GM18526 (cell line): Measurements from ENCODE around the gene PTPRM.

Experiments
- POLR2A ChIP-seq: IDR thresholded peaks from 3 replicates; pipeline ENCODE4 v1.6.1; 2011; ENCODE audit not compliant: insufficient read length; ENCODE audit errors: extremely low read depth

The PTPRM gene

GRCh38 chr18:7603259-7604000 lies 36.3 kb downstream of the PTPRM start:
- no peak for TF ChIP-seq POLR2A

DNA sequence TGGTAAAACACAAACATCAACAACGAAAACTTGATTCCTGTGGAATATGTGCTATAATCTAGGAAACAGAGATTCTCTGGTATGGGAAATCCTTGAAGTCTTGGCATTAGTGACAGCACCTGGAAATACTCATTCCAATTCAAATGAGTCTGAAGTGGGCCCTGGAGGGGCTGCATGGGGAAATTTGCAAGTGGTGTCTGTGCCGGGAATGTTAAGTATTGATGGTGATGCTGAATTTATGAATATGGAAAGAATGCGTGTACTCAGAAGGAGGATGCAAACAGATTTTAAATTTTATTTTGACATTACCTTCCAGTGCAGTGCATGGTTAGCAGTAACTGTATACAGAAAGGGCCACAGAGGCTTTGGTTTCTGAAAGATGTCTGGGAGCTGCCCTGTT lies 37.2 kb downstream of the PTPRM start:
- TF ChIP-seq POLR2A = no peak

- TF ChIP-seq POLR2A = no peak
Measured at GRCh38 chr18:7605705-7606104, 38.6 kb downstream of the PTPRM start.

DNA sequence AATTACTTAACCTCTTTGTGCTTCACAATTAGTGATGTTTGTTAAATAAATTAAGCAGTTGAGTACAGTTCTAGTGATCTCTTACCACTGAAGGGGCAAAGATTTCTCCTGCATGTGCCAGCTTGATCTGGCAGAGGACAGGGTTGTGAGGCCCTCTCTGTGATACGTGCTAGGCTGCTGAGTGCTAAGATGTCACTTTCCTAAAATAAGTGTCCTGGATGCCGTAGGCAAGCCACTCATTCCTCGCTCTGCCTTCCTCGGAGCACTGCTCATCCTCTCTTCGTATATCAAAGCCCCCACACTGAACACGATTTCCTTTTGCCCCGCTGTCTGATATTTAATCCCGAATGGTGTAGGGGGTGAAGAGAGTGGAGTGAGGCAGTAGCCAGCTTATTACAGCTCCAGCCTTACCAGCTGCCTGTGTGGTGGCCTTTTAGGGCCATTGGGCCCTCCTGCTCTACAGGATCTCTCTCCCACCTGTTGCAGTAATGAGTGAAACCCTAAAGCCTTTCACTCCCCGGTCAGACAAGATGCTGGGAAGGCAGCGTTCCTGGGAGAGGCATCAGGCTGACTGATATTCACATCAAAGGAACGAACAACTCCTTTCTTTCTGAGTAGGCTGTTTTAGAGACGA lies 40.5 kb downstream of the PTPRM start:
- TF ChIP-seq POLR2A = no peak

GRCh38 chr18:7608174-7608550 lies 41.0 kb downstream of the PTPRM start:
- no peak for TF ChIP-seq POLR2A

DNA sequence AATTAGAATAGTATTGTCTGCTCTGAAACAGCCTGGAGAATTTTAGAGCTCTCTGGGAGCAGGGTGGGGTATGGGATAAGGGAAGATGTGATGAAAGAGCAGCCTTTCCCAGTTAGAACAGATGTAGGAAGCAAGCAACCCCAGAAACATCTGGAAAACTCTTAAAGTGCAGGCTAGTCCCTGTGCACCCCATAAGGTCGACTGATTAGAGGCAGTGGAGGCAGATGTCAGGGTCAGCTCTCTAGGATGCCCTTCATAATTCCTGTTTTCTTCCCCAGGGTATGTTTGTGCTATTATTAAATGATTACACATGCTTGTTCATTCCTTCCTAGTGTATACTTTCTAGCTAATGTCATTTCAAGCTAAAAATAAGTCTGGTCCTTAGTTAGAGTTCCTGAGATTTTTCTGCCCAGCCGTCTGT lies 41.7 kb downstream of the PTPRM start:
- no peak for TF ChIP-seq POLR2A

GRCh38 chr18:7609617-7610016 lies 42.5 kb downstream of the PTPRM start:
- TF ChIP-seq POLR2A = no peak

DNA sequence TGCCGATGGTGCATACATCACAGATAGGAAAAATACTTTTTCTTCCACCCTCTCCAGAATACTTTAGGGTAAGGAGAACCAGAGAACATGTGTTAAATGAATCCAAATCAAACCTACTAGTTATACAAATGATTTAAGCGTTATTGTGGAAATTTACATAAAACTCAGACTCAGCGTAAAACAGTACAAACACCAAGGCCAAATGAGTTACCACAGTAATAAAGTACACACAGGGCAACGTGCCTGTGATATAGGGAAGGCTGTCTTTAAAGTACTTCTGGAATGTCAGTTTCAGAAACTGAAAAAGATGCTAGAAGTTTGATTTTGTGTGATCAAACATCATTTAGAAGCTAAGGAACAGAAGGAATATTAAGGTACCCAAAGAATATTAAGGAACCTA lies 46.9 kb downstream of the PTPRM start:
- TF ChIP-seq POLR2A = no peak

DNA sequence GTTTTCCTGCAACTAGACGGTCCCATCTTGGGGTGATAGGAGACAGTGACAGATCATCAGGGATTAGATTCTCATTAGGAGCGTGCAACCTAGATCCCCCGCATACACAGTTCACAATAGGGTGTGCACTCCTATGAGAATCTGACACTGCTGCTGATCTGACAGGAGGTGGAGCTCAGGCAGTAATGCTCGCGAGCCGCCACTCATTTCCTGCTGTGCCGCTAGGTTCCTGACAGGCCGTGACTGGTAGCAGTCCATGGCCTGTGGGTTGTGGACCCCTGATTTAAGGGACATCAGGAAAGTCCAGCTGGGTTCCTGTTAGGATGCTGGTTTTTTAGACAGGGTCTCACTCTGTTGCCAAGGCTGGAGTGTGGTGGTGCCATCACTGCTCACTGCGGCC lies 48.7 kb downstream of the PTPRM start:
- TF ChIP-seq POLR2A = no peak

DNA sequence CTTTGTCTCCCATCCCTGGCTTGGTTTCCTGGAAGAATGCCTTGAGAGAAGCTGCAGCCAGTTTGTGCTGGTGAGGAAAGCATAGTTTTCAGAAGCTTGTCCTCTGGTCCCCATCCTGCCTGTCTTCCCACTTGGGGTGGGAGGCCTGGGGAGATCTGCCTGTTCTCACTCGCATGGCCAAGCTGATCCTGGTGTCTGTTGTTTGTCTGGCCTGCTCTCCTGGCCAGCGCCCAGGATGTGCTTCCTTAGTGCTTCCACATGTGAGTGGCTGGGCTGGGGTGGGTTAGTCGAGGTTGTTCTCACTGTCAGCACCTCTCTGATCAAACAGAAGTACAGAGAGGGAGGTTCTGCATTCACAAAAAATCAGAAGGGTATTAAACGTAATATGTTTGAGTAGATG lies 49.5 kb downstream of the PTPRM start:
- no peak for TF ChIP-seq POLR2A

DNA sequence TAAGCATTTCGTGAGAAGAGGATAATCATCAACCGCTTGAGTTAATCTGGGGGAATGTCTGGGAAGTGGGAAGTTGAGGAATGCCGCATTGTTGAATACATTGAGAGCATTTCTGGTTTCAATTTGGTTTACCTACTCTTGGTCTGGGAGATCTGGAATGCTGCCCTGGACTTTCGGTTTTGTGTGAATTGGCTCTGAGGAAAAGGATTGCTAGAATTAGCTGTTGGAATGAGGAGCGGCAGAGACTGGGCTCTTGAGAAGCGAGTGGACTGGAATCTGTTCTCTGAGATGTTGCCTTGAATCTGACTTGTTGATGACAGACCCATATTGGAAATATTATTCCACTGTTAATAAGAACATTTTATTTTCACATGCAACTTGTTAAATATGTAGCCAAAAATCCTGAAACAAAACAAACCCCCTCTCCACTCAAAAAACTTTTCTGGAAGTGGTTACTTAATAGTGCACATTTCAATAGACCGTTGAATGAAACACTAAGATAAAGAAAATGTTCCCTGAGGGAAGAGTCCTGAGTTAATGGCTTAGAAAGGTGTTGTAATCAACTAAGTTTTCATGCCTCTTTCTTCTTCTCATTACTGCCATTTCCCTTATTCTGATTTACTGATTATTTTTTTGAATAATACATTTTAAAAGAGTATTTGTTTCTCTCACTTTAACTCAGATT lies 50.8 kb downstream of the PTPRM start:
- no peak for TF ChIP-seq POLR2A

DNA sequence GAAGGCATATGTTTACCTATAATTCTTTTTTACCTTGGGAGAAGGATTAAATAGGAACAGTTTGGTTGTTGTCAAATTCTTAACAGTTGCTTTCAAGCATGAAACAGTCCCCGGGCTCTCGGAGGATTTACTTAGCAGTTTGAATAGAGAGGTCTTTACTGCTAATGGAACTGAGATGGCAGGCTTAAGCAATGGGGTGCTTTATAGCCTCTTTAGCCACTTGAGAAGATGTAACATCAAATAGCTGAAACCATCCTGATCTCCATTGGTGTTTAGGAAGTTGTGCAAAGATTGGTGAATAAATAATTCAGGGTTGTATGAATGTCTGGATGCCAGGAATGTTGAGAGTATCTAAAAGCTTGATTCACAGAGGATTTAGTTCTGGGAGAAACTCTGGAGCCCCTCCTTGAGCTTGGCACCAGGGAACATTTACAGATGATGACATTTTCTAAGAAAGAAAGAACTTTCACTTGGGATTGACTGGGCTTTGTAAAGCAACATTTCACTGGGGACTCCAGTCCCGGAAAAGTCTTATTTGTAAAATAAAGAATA lies 51.9 kb downstream of the PTPRM start:
- TF ChIP-seq POLR2A = no peak

- TF ChIP-seq POLR2A = no peak
Measured at GRCh38 chr18:7619676-7620075, 52.6 kb downstream of the PTPRM start.

DNA sequence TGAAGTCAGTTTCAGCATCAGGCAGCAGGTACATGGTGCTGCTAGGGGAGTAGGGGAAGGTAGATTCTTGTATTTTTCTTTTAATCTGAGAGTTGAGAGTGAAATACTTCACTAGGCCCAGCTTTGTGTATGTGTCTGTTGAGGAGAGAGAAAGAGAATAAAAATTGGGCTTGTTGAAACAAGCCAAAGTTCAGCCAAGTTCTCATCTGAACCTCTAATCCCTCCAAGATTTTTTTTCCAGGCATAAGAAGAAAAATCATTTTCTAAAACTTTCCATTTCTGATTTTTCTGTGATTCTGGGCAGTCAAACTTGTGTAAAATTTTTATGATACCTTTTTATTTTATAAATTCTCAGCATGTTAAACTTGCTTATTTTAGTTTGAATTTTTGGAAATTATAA lies 55.6 kb downstream of the PTPRM start:
- no peak for TF ChIP-seq POLR2A

- TF ChIP-seq POLR2A = no peak
Measured at GRCh38 chr18:7623681-7624080, 56.6 kb downstream of the PTPRM start.

DNA sequence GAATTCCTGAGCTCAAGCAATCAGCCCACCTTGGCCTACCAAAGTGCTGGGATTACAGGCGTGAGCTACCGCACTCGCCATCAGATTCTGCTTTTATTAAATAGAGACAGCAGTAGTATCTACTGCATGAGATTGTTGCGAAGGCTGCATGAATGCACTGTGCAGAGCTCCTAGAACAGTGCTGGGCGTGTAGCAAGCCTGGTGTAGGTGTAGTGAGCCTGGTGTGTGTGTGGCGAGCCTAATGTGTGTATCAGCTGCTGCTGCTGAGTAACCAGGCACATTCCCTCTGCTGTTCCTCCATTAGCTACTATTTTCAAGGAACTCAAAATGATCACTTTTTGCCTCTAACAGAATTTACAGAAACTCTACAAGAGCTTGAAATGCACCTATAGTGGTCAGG lies 57.6 kb downstream of the PTPRM start:
- TF ChIP-seq POLR2A = no peak
